CD14-positive monocyte (primary cell): ENCODE data around the gene KDM4F. TPM values are rescaled to one million over a fixed set of nuclear protein-coding genes. Genes with fewer than 3 reads are reported as not detected.

ENCODE experiments used
- DNase-seq, 3 donors: peaks; one replicate each; pipeline ENCODE4 v3.0.0-alpha.2; 2011 to 2022
- H2AFZ ChIP-seq: 2 replicates; pipeline ENCODE4 v1.6.0; 2012; ENCODE audit warnings: mild to moderate bottlenecking, low read depth, low read length, inconsistent platforms; ENCODE audit not compliant: insufficient read depth, poor library complexity, severe bottlenecking
- H3K27ac ChIP-seq, 2 donors: 1 replicate in 1 of 2; 2 replicates in 1 of 2; pipeline ENCODE4 v1.5.1; 2012 to 2013; ENCODE audit warnings: low read length in 2 of 2, control low read depth in 1 of 2, inconsistent platforms in 1 of 2, low read depth in 1 of 2, mild to moderate bottlenecking in 1 of 2
- H3K27me3 ChIP-seq, 2 donors: one replicate each; pipeline versions ENCODE4 v1.6.0 to v1.6.1; 2011 to 2013; ENCODE audit warnings: low read length in 2 of 2; ENCODE audit not compliant: control insufficient read depth in 2 of 2, insufficient read depth in 2 of 2
- H3K36me3 ChIP-seq, 2 donors: replicated peaks in 1 of 2; 1 replicate in 1 of 2; 2 replicates in 1 of 2; pipeline versions ENCODE4 v1.5.1 to v1.6.1; 2012 to 2013; ENCODE audit warnings: low read length in 2 of 2, control low read depth in 1 of 2, inconsistent platforms in 1 of 2, mild to moderate bottlenecking in 1 of 2; ENCODE audit not compliant: insufficient read depth in 2 of 2, control insufficient read depth in 1 of 2
- H3K4me1 ChIP-seq, 2 donors: 1 replicate in 1 of 2; 2 replicates in 1 of 2; pipeline versions ENCODE4 v1.5.1 to v1.6.1; 2012 to 2013; ENCODE audit warnings: low read length in 2 of 2, control low read depth in 1 of 2, inconsistent platforms in 1 of 2, mild to moderate bottlenecking in 1 of 2, moderate library complexity in 1 of 2; ENCODE audit not compliant: insufficient read depth in 2 of 2, control insufficient read depth in 1 of 2
- H3K4me2 ChIP-seq: replicated peaks from 2 replicates; pipeline ENCODE3; 2012; ENCODE audit warnings: low read length, moderate library complexity, mild to moderate bottlenecking; ENCODE audit not compliant: poor library complexity, severe bottlenecking; ENCODE audit errors: extremely low read depth
- H3K4me3 ChIP-seq, 3 experiments: fragments of 200-600 bp in 1 of 3; sonication (generic) in 1 of 3; replicated peaks in 1 of 3; 1 replicate in 2 of 3; 2 replicates in 1 of 3; pipeline ENCODE4 v1.5.1; 2011 to 2013; ENCODE audit warnings: low read length in 3 of 3, mild to moderate bottlenecking in 3 of 3, control low read depth in 2 of 3, low read depth in 2 of 3, inconsistent platforms in 1 of 3, moderate library complexity in 1 of 3
- H3K79me2 ChIP-seq: 2 replicates; pipeline ENCODE4 v1.6.0; 2012; ENCODE audit warnings: mild to moderate bottlenecking, control low read depth, inconsistent platforms, low read length, moderate library complexity; ENCODE audit not compliant: insufficient read depth
- H3K9ac ChIP-seq: 2 replicates; pipeline ENCODE4 v1.6.0; 2017; ENCODE audit warnings: low read length, mild to moderate bottlenecking; ENCODE audit not compliant: insufficient read depth, poor library complexity, severe bottlenecking
- H3K9me3 ChIP-seq, 2 donors: replicated peaks in 1 of 2; 1 replicate in 1 of 2; 2 replicates in 1 of 2; pipeline versions ENCODE4 v1.5.1 to v1.6.1; 2012 to 2013; ENCODE audit warnings: low read length in 2 of 2, control low read depth in 1 of 2; ENCODE audit not compliant: control insufficient read depth in 1 of 2, insufficient read depth in 1 of 2
- H4K20me1 ChIP-seq: 2 replicates; pipeline ENCODE4 v1.6.0; 2012; ENCODE audit warnings: mild to moderate bottlenecking, low read length, control low read depth, moderate library complexity; ENCODE audit not compliant: insufficient read depth
- H3K27ac Mint-ChIP-seq, 7 donors: one replicate each; pipeline ENCODE4 v1.8.0; 2020; ENCODE audit warnings: mild to moderate bottlenecking in 7 of 7, mixed read lengths in 7 of 7, moderate library complexity in 6 of 7, inconsistent platforms in 2 of 7
- H3K27me3 Mint-ChIP-seq, 3 donors: one replicate each; pipeline ENCODE4 v1.8.0; 2021 to 2022; ENCODE audit warnings: low read depth in 3 of 3, mild to moderate bottlenecking in 3 of 3, mixed read lengths in 3 of 3, moderate library complexity in 3 of 3, inconsistent platforms in 1 of 3
- H3K36me3 Mint-ChIP-seq, 2 donors: one replicate each; pipeline ENCODE4 v1.8.0; 2020; ENCODE audit warnings: mixed read lengths in 2 of 2, inconsistent platforms in 1 of 2, mild to moderate bottlenecking in 1 of 2
- H3K4me1 Mint-ChIP-seq: one replicate; pipeline ENCODE4 v1.8.0; 2020; ENCODE audit warnings: mild to moderate bottlenecking, mixed read lengths
- H3K4me3 Mint-ChIP-seq, 2 donors: one replicate each; pipeline ENCODE4 v1.8.0; 2020; ENCODE audit warnings: mild to moderate bottlenecking in 2 of 2, mixed read lengths in 2 of 2, moderate library complexity in 1 of 2
- H3K9me3 Mint-ChIP-seq, 7 donors: one replicate each; pipeline ENCODE4 v1.8.0; 2020 to 2022; ENCODE audit warnings: mixed read lengths in 7 of 7, mild to moderate bottlenecking in 6 of 7, moderate library complexity in 6 of 7, inconsistent platforms in 2 of 7
- CTCF ChIP-seq: fragments of 200-600 bp; IDR thresholded peaks from one replicate; pipeline ENCODE4 v1.8.0; 2022; ENCODE audit warnings: antibody characterized with exemption, mild to moderate bottlenecking
- WGBS: methylation state at CpG from one replicate; pipeline ENCODE4 v1.1.5; 2013; ENCODE audit warnings: missing lambda C conversion rate; ENCODE audit not compliant: insufficient coverage; 5-methylcytosine and 5-hydroxymethylcytosine counted together
- intact Hi-C, 2 donors: fragments of 100-400 bp; cut with micrococcal nuclease; formaldehyde crosslinking; loops; one replicate each; pipeline versions ENCODE4 v1.15.0 to v1.15.1; 2023
- polyA plus RNA-seq, 3 donors: library from polyadenylated mRNA; depleted of rRNA in 1 of 3; unstranded in 2 of 3; stranded (reverse) in 1 of 3; fragments of 300-500 nt in 2 of 3; fragments of >200 nt in 1 of 3; fragmentation: Illumina TruSeq in 2 of 3; gene quantifications; 1 replicate in 2 of 3; 2 replicates in 1 of 3; pipeline ENCODE4 v1.2.3, GENCODE V29; 2012 to 2021

Gene KDM4F
- polyA plus RNA-seq, 3 donors: not detected

GRCh38 chr11:95042239-95042638, 7.0 kb upstream of the KDM4F start:
- Histone ChIP-seq H3K9me3 (peaks cover 0 to 7% of the 10 kb centered on the region in 2 donors), H4K20me1 (no peaks in the 10 kb centered on the region), H3K27ac (no peak overlapping the region), H2AFZ (no peak overlapping the region), H3K4me3 (no peak overlapping the region), H3K4me1 (no peaks in the 10 kb centered on the region), H3K9ac (no peak overlapping the region), H3K4me2 (no peak overlapping the region), H3K27me3 (peaks cover 3 to 15% of the 10 kb centered on the region in 2 donors), H3K79me2 (no peaks in the 10 kb centered on the region), H3K36me3 (no peaks in the 10 kb centered on the region)
- Mint-ChIP-seq H3K4me3 (no peak overlapping the region), H3K9me3 (peaks cover 4 to 13% (median 7%) of the 10 kb centered on the region in 7 donors), H3K36me3 (no peaks in the 10 kb centered on the region), H3K4me1 (no peaks in the 10 kb centered on the region), H3K27me3 (peaks cover 11 to 28% (median 20%) of the 10 kb centered on the region in 3 donors), H3K27ac (no peak overlapping the region)
- no CpG with 5 or more reads among the region's 1 CpG for WGBS
- intact Hi-C loops: no loop called here
- TF ChIP-seq CTCF: no peak
- no peak for DNase-seq

GRCh38 chr11:95042906-95043305, 6.3 kb upstream of the KDM4F start:
- Mint-ChIP-seq H3K4me3 (no peak overlapping the region), H3K4me1 (no peaks in the 10 kb centered on the region), H3K27me3 (peaks cover 10 to 22% (median 20%) of the 10 kb centered on the region in 3 donors), H3K9me3 (peaks cover 3 to 10% (median 6%) of the 10 kb centered on the region in 7 donors), H3K27ac (no peak overlapping the region), H3K36me3 (no peaks in the 10 kb centered on the region)
- Histone ChIP-seq H3K27me3 (peaks cover 0 to 9% of the 10 kb centered on the region in 2 donors), H3K4me2 (no peak overlapping the region), H2AFZ (no peak overlapping the region), H3K36me3 (no peaks in the 10 kb centered on the region), H3K4me1 (no peaks in the 10 kb centered on the region), H3K9me3 (peaks cover 0 to 4% of the 10 kb centered on the region in 2 donors), H3K9ac (no peak overlapping the region), H3K27ac (no peak overlapping the region), H3K79me2 (no peaks in the 10 kb centered on the region), H4K20me1 (no peaks in the 10 kb centered on the region), H3K4me3 (no peak overlapping the region)
- no peak for TF ChIP-seq CTCF
- DNase-seq: no peak
- intact Hi-C loops: no loop called here
- 92% methylated on average over 3 of the region's 3 CpGs for WGBS
